ENCODE data around the gene CREB5. TPM values are rescaled to one million over a fixed set of nuclear protein-coding genes. Genes with fewer than 3 reads are reported as not detected.

The CREB5 gene
- total RNA-seq, 1 experiment from 2014 or later, result 0.49 TPM

GRCh38 chr7:28507525-28508282, 95.4 kb downstream of the CREB5 start:
- RAD21 ChIA-PET (ENCODE audit: low non-redundant PET in 1 of 2, low total read pairs in 2 of 2, uncharacterized antibody in 2 of 2, unreplicated experiment in 2 of 2), result no interaction called here
- Histone ChIP-seq H3K9me2 (ENCODE audit: insufficient read depth) (no peaks in the 10 kb centered on the region), H3K9me3 (ENCODE audit: control insufficient read depth in 1 of 2, insufficient read depth in 1 of 2, low read depth in 1 of 2, low read length in 2 of 2) (no peaks in the 10 kb centered on the region), H4K20me1 (ENCODE audit: insufficient read depth) (no peaks in the 10 kb centered on the region), H3K27me3 (ENCODE audit: insufficient read depth, low read length) (peaks cover 90% of the 10 kb centered on the region), H3K27ac (ENCODE audit: low read depth, low read length) (no peak overlapping the region), H2AFZ (ENCODE audit: low read depth, low read length, poor library complexity, severe bottlenecking) (no peak overlapping the region), H3K9ac (ENCODE audit: low read length) (no peak overlapping the region), H3K79me2 (ENCODE audit: insufficient read depth, low read length) (no peaks in the 10 kb centered on the region), H3K4me3 (replicated peaks in 1 of 2; ENCODE audit: low read depth in 1 of 2, low read length in 2 of 2) (no peak overlapping the region), H3K4me1 (ENCODE audit: control insufficient read depth in 1 of 2, insufficient read depth in 2 of 2, low read length in 2 of 2) (no peaks in the 10 kb centered on the region), H3K4me2 (ENCODE audit: low read length) (no peak overlapping the region), H3K36me3 (ENCODE audit: control insufficient read depth in 1 of 2, insufficient read depth in 2 of 2, low read length in 2 of 2) (no peaks in the 10 kb centered on the region)
- DNase-seq (ENCODE audit: low read depth, low spot score) (no peak), ATAC-seq (no peak)
- intact Hi-C loops (cut with micrococcal nuclease), result no loop called here
- no TSS peak for BruUV-seq (replicated peaks)
- TF ChIP-seq POLR2A (IDR thresholded peaks at IDR 0.05; ENCODE audit: borderline replicate concordance, extremely low read depth, insufficient read depth, insufficient read length) (no peak), SRF (IDR thresholded peaks at IDR 0.05; ENCODE audit: low read depth) (no peak), EZH2 (IDR thresholded peaks at IDR 0.05) (no peak), FOSL1 (IDR thresholded peaks at IDR 0.05; ENCODE audit: low read depth) (no peak), TCF7L2 (IDR thresholded peaks at IDR 0.05; ENCODE audit: borderline replicate concordance, extremely low read depth, insufficient read depth, insufficient read length) (no peak)
- CTCF ChIA-PET, result no interaction called here
- POLR2A ChIA-PET, result no interaction called here

- intact Hi-C loops (cut with micrococcal nuclease), result no loop called here
- no peak for TF ChIP-seq REST (IDR thresholded peaks at IDR 0.05; ENCODE audit: low read depth)
- Histone ChIP-seq H2AFZ (ENCODE audit: low read depth, low read length, poor library complexity, severe bottlenecking) (no peak overlapping the region), H3K27ac (ENCODE audit: low read depth, low read length) (no peak overlapping the region), H3K4me2 (ENCODE audit: low read length) (no peak overlapping the region), H3K4me3 (replicated peaks in 1 of 2; ENCODE audit: low read depth in 1 of 2, low read length in 2 of 2) (no peak overlapping the region), H4K20me1 (ENCODE audit: insufficient read depth) (no peaks in the 10 kb centered on the region), H3K36me3 (ENCODE audit: control insufficient read depth in 1 of 2, insufficient read depth in 2 of 2, low read length in 2 of 2) (no peaks in the 10 kb centered on the region), H3K9me2 (ENCODE audit: insufficient read depth) (no peaks in the 10 kb centered on the region), H3K4me1 (ENCODE audit: control insufficient read depth in 1 of 2, insufficient read depth in 2 of 2, low read length in 2 of 2) (no peaks in the 10 kb centered on the region), H3K9me3 (ENCODE audit: control insufficient read depth in 1 of 2, insufficient read depth in 1 of 2, low read depth in 1 of 2, low read length in 2 of 2) (no peaks in the 10 kb centered on the region), H3K27me3 (ENCODE audit: insufficient read depth, low read length) (peaks cover 86% of the 10 kb centered on the region), H3K79me2 (ENCODE audit: insufficient read depth, low read length) (no peaks in the 10 kb centered on the region), H3K9ac (ENCODE audit: low read length) (no peak overlapping the region)
- ATAC-seq (no peak), DNase-seq (ENCODE audit: low read depth, low spot score) (no peak)
- ChIA-PET CTCF (no interaction called here), POLR2A (no interaction called here), RAD21 (ENCODE audit: low non-redundant PET in 1 of 2, low total read pairs in 2 of 2, uncharacterized antibody in 2 of 2, unreplicated experiment in 2 of 2) (no interaction called here)
- no TSS peak for BruUV-seq (replicated peaks)
These were observed 97.1 kb downstream of the CREB5 start for GRCh38 chr7:28509251-28510025.
